Esophagus squamous epithelium (tissue), 5 donors: ENCODE measurements around the gene MALRD1. TPM values are rescaled to one million over a fixed set of nuclear protein-coding genes. Genes with fewer than 3 reads are reported as not detected.
"Not testable (repeated sequence)": the region's sequence is repeated elsewhere in the genome, so short reads cannot be mapped to it uniquely, and the experiment has no call there.

Experiments used
- DNase-seq: peaks from one replicate; lab custom pipeline; 2025; lab: John Stamatoyannopoulos, UW
- H3K27ac ChIP-seq, 4 donors: fragments of 200-600 bp; sonication (generic); one replicate each; pipeline ENCODE4 v1.5.1; 2016 to 2019; ENCODE audit warnings: mild to moderate bottlenecking in 1 of 4
- H3K27me3 ChIP-seq, 4 donors: fragments of 200-600 bp; sonication (generic); 1 replicate in 3 of 4; 2 replicates in 1 of 4; pipeline versions ENCODE4 v1.5.1 to v1.6.0; 2017 to 2021; ENCODE audit warnings: antibody characterized with exemption in 1 of 4
- H3K36me3 ChIP-seq, 3 donors: fragments of 200-600 bp; sonication (generic); one replicate each; pipeline ENCODE4 v1.5.1; 2016 to 2019
- H3K4me1 ChIP-seq, 3 donors: fragments of 200-600 bp; sonication (generic); one replicate each; pipeline ENCODE4 v1.5.1; 2017 to 2019
- H3K4me3 ChIP-seq, 4 donors: fragments of 200-600 bp; sonication (generic); 1 replicate in 3 of 4; 2 replicates in 1 of 4; pipeline ENCODE4 v1.5.1; 2016 to 2019; ENCODE audit warnings: mild to moderate bottlenecking in 2 of 4, moderate library complexity in 1 of 4
- H3K9me3 ChIP-seq, 3 donors: fragments of 200-600 bp; sonication (generic); one replicate each; pipeline ENCODE4 v1.5.1; 2016 to 2019
- CTCF ChIP-seq, 6 experiments: fragments of 450-650 bp in 4 of 6; fragments of 200-600 bp in 2 of 6; sonication (generic) in 2 of 6; IDR thresholded peaks; one replicate each; pipeline ENCODE4 v1.5.1; 2016 to 2019; ENCODE audit warnings: antibody characterized with exemption in 6 of 6, mild to moderate bottlenecking in 4 of 6, moderate library complexity in 4 of 6
- POLR2A ChIP-seq, 4 donors: fragments of 450-650 bp; IDR thresholded peaks; one replicate each; pipeline ENCODE4 v1.6.1; 2017; ENCODE audit warnings: antibody characterized with exemption in 4 of 4, mild to moderate bottlenecking in 4 of 4, moderate library complexity in 3 of 4
- WGBS, 2 donors: methylation state at CpG; one replicate each; pipeline ENCODE4 v1.1.5; 2018; 5-methylcytosine and 5-hydroxymethylcytosine counted together
- intact Hi-C: fragments of 100-400 bp; cut with DNase I; formaldehyde crosslinking; loops from one replicate; pipeline ENCODE4 v1.15.0; 2022
- total RNA-seq, 4 donors: library from RNA; depleted of rRNA; stranded (reverse); fragments of >200 nt; gene quantifications; one replicate each; pipeline ENCODE4 v1.1.0, GENCODE V29; 2016
- donor health status: DM: yes; HTN: yes; CAD: no.

MALRD1 gene
- total RNA-seq, 4 donors from 2014 or later = 0.38 TPM; not detected in 3

- Histone ChIP-seq H3K4me3 (no peak overlapping the region), H3K27me3 (no peaks in the 10 kb centered on the region), H3K27ac (no peak overlapping the region), H3K9me3 (no peaks in the 10 kb centered on the region), H3K4me1 (no peaks in the 10 kb centered on the region), H3K36me3 (no peaks in the 10 kb centered on the region)
- no peak for DNase-seq
- intact Hi-C loops = no loop called here
- TF ChIP-seq CTCF (IDR thresholded peaks at IDR 0.05) (no peak), POLR2A (IDR thresholded peaks at IDR 0.05) (no peak)
- WGBS, 2 donors = 79 to 80% methylated on average over 1 of the region's 1 CpG
Measured at GRCh38 chr10:19750972-19751371, 702.4 kb downstream of the MALRD1 start.

- H3K27me3 ChIP-seq = no peaks in the 10 kb centered on the region
Measured at GRCh38 chr10:19756919-19757318, 708.3 kb downstream of the MALRD1 start.

GRCh38 chr10:19762026-19762425 lies 713.4 kb downstream of the MALRD1 start:
- H3K4me1 ChIP-seq = no peaks in the 10 kb centered on the region
- WGBS, 2 donors = 56% methylated on average over 1 of the region's 1 CpG
- H3K4me3 ChIP-seq = no peak overlapping the region
- H3K27me3 ChIP-seq = no peaks in the 10 kb centered on the region
- DNase-seq = no peak
- no peaks in the 10 kb centered on the region for H3K9me3 ChIP-seq
- intact Hi-C loops = no loop called here
- no peak overlapping the region for H3K27ac ChIP-seq
- H3K36me3 ChIP-seq = no peaks in the 10 kb centered on the region
- TF ChIP-seq POLR2A (IDR thresholded peaks at IDR 0.05) (no peak), CTCF (IDR thresholded peaks at IDR 0.05) (no peak)

More at GRCh38 chr10:19756919-19757318, 708.3 kb downstream of the MALRD1 start:
- no peak for TF ChIP-seq POLR2A (IDR thresholded peaks at IDR 0.05)
- TF ChIP-seq CTCF (IDR thresholded peaks at IDR 0.05) = no peak
- Histone ChIP-seq H3K36me3 (no peaks in the 10 kb centered on the region), H3K9me3 (no peaks in the 10 kb centered on the region), H3K4me3 (no peak overlapping the region), H3K27ac (no peak overlapping the region), H3K4me1 (no peaks in the 10 kb centered on the region)
- no peak for DNase-seq
- WGBS, 2 donors = 38 to 47% methylated on average over 3 of the region's 3 CpGs
- intact Hi-C loops = no loop called here

GRCh38 chr10:19764111-19764510 lies 715.5 kb downstream of the MALRD1 start:
- WGBS, 2 donors = 47 to 70% methylated on average over 1 of the region's 1 CpG

GRCh38 chr10:19767876-19768275 lies 719.3 kb downstream of the MALRD1 start:
- WGBS, 2 donors = 39 to 63% methylated on average over 6 to 7 of the region's 7 CpGs
- DNase-seq = no peak
- H3K27me3 ChIP-seq = no peaks in the 10 kb centered on the region
- no peak overlapping the region for H3K27ac ChIP-seq
- H3K36me3 ChIP-seq = no peaks in the 10 kb centered on the region
- intact Hi-C loops = no loop called here
- no peaks in the 10 kb centered on the region for H3K9me3 ChIP-seq
- no peaks in the 10 kb centered on the region for H3K4me1 ChIP-seq
- no peak overlapping the region for H3K4me3 ChIP-seq
- TF ChIP-seq POLR2A (IDR thresholded peaks at IDR 0.05) = no peak
- TF ChIP-seq CTCF (IDR thresholded peaks at IDR 0.05) = no peak

More at GRCh38 chr10:19764111-19764510, 715.5 kb downstream of the MALRD1 start:
- Histone ChIP-seq H3K27me3 (no peaks in the 10 kb centered on the region), H3K4me1 (no peaks in the 10 kb centered on the region), H3K9me3 (no peaks in the 10 kb centered on the region), H3K27ac (no peak overlapping the region), H3K36me3 (no peaks in the 10 kb centered on the region), H3K4me3 (no peak overlapping the region)
- TF ChIP-seq CTCF (IDR thresholded peaks at IDR 0.05) (no peak), POLR2A (IDR thresholded peaks at IDR 0.05) (no peak)
- intact Hi-C loops = no loop called here
- no peak for DNase-seq

- H3K4me3 ChIP-seq, intact Hi-C loops, H3K27ac ChIP-seq, DNase-seq, H3K9me3 ChIP-seq, H3K27me3 ChIP-seq, H3K36me3 ChIP-seq, H3K4me1 ChIP-seq: not testable (repeated sequence)
- WGBS, 2 donors = 72 to 93% methylated on average over 3 of the region's 3 CpGs
Measured at GRCh38 chr10:19769826-19770225, 721.2 kb downstream of the MALRD1 start.
